Tibial artery (tissue), 4 donors: ENCODE results near the gene BRD3OS.

Experiments
- DNase-seq, 2 donors: peaks; one replicate each; pipeline ENCODE4 v3.0.0-alpha.2; 2019
- H3K27ac ChIP-seq, 2 donors: fragments of 200-600 bp; sonication (generic) in 1 of 2; 1 replicate in 1 of 2; 2 replicates in 1 of 2; pipeline ENCODE4 v1.5.1; 2018 to 2019; ENCODE audit warnings: mild to moderate bottlenecking in 1 of 2
- H3K27me3 ChIP-seq, 2 donors: fragments of 200-600 bp; sonication (generic) in 1 of 2; one replicate each; pipeline versions ENCODE4 v1.5.1 to v1.6.0; 2016 to 2019
- H3K36me3 ChIP-seq, 3 donors: fragments of 200-600 bp; sonication (generic) in 2 of 3; one replicate each; pipeline ENCODE4 v1.5.1; 2016 to 2019; ENCODE audit warnings: mild to moderate bottlenecking in 2 of 3
- H3K4me1 ChIP-seq, 4 donors: fragments of 200-600 bp; sonication (generic) in 2 of 4; 1 replicate in 3 of 4; 2 replicates in 1 of 4; pipeline ENCODE4 v1.5.1; 2016 to 2019
- H3K4me3 ChIP-seq, 2 donors: fragments of 200-600 bp; sonication (generic) in 1 of 2; 1 replicate in 1 of 2; 2 replicates in 1 of 2; pipeline ENCODE4 v1.5.1; 2018 to 2019; ENCODE audit warnings: mild to moderate bottlenecking in 2 of 2
- H3K9me3 ChIP-seq, 3 donors: fragments of 200-600 bp; sonication (generic) in 1 of 3; one replicate each; pipeline ENCODE4 v1.5.1; 2016 to 2019
- CTCF ChIP-seq, 2 experiments: fragments of 200-600 bp in 1 of 2; fragments of 450-650 bp in 1 of 2; IDR thresholded peaks; one replicate each; pipeline ENCODE4 v1.5.1; 2017 to 2019; ENCODE audit warnings: antibody characterized with exemption in 2 of 2, mild to moderate bottlenecking in 1 of 2, moderate library complexity in 1 of 2
- intact Hi-C: fragments of 100-400 bp; cut with DNase I; formaldehyde crosslinking; loops from one replicate; pipeline ENCODE4 v1.15.0; 2023; ENCODE audit warnings: low total_unique reads

The BRD3OS gene

GRCh38 chr9:134046894-134047681 lies 21.8 kb downstream of the BRD3OS start:
- no peak for TF ChIP-seq CTCF (IDR thresholded peaks at IDR 0.05)
- H3K27me3 ChIP-seq = no peaks in the 10 kb centered on the region
- H3K27ac ChIP-seq = no peak overlapping the region
- peaks cover 75 to 96% (median 90%) of the 10 kb centered on the region in 3 donors for H3K36me3 ChIP-seq
- no peaks in the 10 kb centered on the region for H3K9me3 ChIP-seq
- DNase-seq = no peak
- H3K4me3 ChIP-seq = no peak overlapping the region
- intact Hi-C loops = no loop called here
- peaks cover 0 to 17% (median 5%) of the 10 kb centered on the region in 4 donors for H3K4me1 ChIP-seq

GRCh38 chr9:134047868-134048581 lies 22.7 kb downstream of the BRD3OS start:
- no peaks in the 10 kb centered on the region for H3K9me3 ChIP-seq
- peaks cover 0 to 17% (median 5%) of the 10 kb centered on the region in 4 donors for H3K4me1 ChIP-seq
- H3K27me3 ChIP-seq = no peaks in the 10 kb centered on the region
- no peak overlapping the region for H3K27ac ChIP-seq
- H3K36me3 ChIP-seq = peaks cover 80 to 100% (median 97%) of the 10 kb centered on the region in 3 donors
- intact Hi-C loops = no loop called here
- no peak overlapping the region for H3K4me3 ChIP-seq
- no peak for TF ChIP-seq CTCF (IDR thresholded peaks at IDR 0.05)
- no peak for DNase-seq

GRCh38 chr9:134048582-134048968 lies 23.3 kb downstream of the BRD3OS start:
- H3K36me3 ChIP-seq = peaks cover 78 to 100% (median 98%) of the 10 kb centered on the region in 3 donors
- intact Hi-C loops = no loop called here
- no peak overlapping the region for H3K27ac ChIP-seq
- H3K9me3 ChIP-seq = no peaks in the 10 kb centered on the region
- no peak for TF ChIP-seq CTCF (IDR thresholded peaks at IDR 0.05)
- H3K4me1 ChIP-seq = peaks cover 0 to 17% (median 5%) of the 10 kb centered on the region in 4 donors
- no peaks in the 10 kb centered on the region for H3K27me3 ChIP-seq
- no peak for DNase-seq
- H3K4me3 ChIP-seq = no peak overlapping the region

GRCh38 chr9:134049236-134049635 lies 24.0 kb downstream of the BRD3OS start:
- H3K27ac ChIP-seq = no peak overlapping the region
- DNase-seq = no peak
- intact Hi-C loops = no loop called here
- no peak overlapping the region for H3K4me3 ChIP-seq
- peaks cover 71 to 99% (median 92%) of the 10 kb centered on the region in 3 donors for H3K36me3 ChIP-seq
- no peaks in the 10 kb centered on the region for H3K9me3 ChIP-seq
- no peaks in the 10 kb centered on the region for H3K27me3 ChIP-seq
- peaks cover 0 to 17% (median 5%) of the 10 kb centered on the region in 4 donors for H3K4me1 ChIP-seq
- no peak for TF ChIP-seq CTCF (IDR thresholded peaks at IDR 0.05)

GRCh38 chr9:134049772-134050588 lies 24.7 kb downstream of the BRD3OS start:
- Histone ChIP-seq H3K9me3 (no peaks in the 10 kb centered on the region), H3K27ac (no peak overlapping the region), H3K4me3 (no peak overlapping the region), H3K27me3 (no peaks in the 10 kb centered on the region), H3K36me3 (peaks cover 64 to 94% (median 85%) of the 10 kb centered on the region in 3 donors), H3K4me1 (peaks cover 0 to 19% (median 5%) of the 10 kb centered on the region in 4 donors)
- no peak for DNase-seq
- no peak for TF ChIP-seq CTCF (IDR thresholded peaks at IDR 0.05)
- intact Hi-C loops = no loop called here
